GM19239 (cell line): ENCODE data around the gene NTRK3.
"Not testable (repeated sequence)": the region's sequence is repeated elsewhere in the genome, so short reads cannot be mapped to it uniquely, and the experiment has no call there.

ENCODE experiments used
- DNase-seq: peaks from one replicate; pipeline ENCODE4 v3.0.0; 2011; ENCODE audit warnings: low spot score; ENCODE audit not compliant: insufficient read length
- FAIRE-seq: peaks from 2 replicates; lab custom pipeline; 2011; peaks lifted over from hg19 to GRCh38; lab: Jason Lieb, UNC

The NTRK3 gene

DNA sequence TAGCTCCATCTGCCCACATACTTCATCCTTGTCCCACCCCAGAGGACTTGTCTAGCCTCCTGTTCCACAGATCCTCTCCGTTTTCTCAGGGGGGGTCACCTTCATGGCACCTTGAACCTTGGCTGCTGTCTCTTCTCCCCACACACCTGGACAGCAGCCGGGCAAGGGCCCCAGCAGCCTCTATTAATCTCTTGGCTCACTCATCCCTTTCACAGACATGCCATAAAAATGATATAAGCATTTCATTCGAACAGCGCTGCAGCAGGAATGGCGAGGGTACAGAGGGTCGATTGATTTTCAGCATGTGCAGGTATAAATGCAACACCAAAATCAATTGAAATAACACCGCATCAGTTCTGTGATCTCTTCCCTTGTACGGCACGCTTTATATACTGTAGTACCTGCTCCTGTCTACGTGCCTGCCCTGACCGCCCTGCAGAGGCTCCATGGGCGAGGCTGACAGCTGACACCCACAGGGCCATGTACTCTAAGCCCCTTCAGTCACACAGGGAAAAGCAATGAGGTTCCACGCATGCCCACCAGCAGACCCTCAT lies 209.9 kb downstream of the NTRK3 start:
- DNase-seq (no peak), FAIRE-seq (no peak)

DNA sequence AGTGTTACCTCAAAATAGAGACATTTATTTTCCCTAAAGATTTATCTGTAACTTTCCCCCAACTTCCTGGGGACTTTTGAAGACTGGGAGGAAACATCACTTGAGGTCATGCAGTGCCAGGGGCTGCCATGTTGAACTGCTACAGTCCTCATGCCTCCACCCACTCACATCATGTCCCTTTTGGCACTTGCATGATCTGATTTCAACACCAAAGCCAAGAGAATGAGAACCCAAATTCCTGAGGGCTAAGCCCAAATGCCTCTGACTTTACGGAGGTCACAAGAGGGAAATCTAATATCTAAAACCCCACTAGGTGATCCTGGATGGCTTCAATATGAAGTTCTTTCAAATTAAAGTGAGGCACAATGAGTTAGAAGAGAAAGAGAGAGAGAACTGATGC lies 213.1 kb downstream of the NTRK3 start:
- no peak for DNase-seq
- no peak for FAIRE-seq

DNA sequence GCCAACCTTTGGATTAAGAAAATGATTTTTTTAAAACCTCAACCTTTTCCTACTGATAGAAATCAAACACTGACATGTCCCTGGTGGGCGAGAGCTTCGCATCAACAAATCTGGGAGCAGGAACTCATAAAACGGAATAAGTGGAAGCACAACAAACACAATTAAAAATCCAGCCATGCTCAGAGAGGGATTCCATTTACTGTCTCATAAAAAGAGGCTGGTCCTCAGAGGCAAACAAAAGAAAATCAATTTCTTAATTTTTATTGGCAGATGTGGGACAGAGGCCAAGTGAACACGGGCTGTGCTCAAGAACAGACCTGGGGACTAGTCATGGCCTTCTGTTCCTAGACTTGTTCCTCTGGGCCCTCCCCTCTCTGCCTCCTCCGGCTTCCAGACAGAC lies 214.5 kb downstream of the NTRK3 start:
- FAIRE-seq (no peak), DNase-seq (no peak)

DNA sequence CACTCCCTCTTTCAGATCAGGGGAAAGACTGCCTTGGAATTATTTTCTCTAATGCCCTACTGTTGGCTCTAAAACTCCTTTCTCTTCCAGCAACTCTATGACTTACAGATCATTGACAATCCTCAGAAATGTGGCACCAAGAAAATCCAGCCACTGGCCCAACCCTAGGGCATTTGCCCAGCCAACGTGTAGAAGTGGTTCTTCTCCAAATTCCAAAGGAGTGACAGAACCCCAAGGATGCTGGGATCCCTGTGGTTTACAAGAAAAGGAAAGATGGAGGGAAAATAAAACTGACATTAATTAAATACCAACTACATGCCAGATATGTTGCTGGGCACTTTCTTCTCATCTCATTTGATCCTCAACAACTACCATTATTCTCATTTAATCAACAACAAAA lies 216.0 kb downstream of the NTRK3 start:
- FAIRE-seq (no peak), DNase-seq (no peak)

DNA sequence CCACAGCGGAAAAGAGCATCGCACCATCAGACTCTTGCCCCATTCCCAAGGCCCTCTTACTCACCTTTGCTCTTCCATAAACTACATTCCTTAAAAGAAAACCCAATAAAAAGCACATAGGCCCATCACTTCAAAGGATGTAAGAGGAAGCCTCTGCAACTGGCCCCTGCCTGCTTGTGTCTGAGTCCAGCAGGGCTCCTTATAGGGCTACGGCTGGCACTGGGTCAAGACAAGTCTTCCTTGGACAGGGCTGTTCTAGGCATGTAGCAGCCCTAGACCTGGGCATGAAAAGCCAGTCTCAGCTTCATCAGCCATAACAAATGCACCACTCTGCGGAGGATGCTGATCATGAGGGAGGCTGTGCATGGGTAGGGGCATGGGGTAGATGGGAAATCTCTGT lies 218.3 kb downstream of the NTRK3 start:
- no peak for FAIRE-seq
- no peak for DNase-seq

DNA sequence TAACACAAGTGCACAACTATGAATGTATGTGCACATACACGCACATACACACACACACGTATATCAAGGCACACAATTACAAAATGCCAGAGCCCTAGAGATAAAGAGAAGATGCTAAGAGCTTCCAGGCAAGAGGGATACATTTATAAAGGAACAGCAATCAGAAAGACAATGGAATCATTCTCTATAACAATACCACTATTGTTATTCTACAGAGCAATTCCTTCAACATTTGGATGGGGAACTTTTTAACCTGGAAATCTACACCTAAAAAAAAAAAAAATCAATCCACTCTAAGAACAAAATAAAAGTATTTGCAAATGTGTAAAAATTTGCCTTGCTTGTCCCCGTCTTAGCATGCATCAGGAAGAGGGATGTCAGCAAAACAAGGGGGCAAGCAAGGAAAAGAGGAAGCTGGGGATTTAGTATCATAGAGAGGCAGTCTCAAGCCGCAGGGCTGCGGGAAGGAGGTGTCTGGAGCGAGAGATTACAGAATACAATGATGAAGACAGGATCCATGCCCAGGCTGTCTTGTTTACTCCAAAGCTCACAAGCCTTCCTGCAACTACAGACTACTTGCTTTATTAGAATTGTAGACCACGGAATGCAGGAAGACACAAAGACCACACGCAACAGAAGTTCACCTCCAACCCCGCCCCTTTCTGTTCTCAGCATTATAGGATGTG lies 220.2 kb downstream of the NTRK3 start:
- DNase-seq (no peak), FAIRE-seq (no peak)

DNA sequence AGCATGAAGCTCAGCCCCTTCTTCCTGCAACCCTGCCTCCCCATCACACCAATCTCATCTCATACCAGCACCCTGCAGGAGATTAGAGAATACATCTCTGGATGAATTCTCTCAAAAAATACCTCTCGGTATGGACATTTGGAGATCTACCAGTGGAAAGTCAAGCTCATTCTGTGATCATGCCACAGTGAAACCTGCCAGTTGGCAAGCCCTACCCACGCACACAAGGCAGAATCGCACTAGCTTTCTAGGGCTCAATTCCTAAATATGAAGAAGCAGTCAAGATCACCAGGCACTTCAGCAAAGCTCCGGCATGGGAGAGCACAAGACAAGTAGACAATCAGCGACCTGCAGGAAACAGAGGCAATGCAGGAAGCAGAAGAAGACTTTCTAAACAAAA lies 221.2 kb downstream of the NTRK3 start:
- FAIRE-seq: no peak
- DNase-seq: no peak

DNA sequence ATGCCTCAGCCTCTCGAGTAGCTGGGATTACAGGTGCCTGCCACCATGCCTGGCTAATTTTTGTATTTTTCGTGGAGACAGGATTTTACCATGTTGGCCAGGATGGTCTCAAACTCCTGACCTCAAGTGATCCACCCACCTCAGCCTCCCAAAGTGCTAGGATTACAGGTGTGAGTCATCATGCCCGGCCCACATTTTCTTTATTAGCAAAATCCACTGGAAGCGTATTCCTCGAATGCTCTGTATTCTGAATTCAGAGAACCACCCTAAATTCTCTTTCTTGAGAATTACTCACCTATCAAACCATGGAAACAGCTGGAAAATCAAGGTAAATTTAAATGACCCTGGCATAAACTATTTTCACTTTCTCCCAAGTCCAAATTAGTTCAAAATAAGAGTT lies 223.1 kb downstream of the NTRK3 start:
- not testable (repeated sequence) for FAIRE-seq, DNase-seq

DNA sequence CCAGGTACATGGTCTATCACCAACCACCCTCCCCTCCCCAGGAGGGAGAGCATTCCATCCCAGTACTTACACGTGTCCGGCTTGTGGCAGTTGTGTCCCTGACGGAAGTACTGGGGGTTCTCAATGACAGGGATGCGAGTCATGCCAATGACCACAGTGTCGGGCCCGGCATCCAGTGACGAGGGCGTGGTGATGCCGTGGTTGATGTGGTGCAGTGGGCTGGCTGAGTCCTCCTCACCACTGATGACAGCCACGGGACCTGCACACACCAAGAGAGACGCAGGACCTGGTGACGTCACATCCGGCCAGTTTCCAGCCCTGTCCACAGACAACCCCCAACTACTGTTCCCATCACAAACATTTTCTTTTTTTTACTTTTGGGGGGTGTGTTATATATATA lies 223.8 kb downstream of the NTRK3 start:
- DNase-seq (no peak), FAIRE-seq (no peak)

DNA sequence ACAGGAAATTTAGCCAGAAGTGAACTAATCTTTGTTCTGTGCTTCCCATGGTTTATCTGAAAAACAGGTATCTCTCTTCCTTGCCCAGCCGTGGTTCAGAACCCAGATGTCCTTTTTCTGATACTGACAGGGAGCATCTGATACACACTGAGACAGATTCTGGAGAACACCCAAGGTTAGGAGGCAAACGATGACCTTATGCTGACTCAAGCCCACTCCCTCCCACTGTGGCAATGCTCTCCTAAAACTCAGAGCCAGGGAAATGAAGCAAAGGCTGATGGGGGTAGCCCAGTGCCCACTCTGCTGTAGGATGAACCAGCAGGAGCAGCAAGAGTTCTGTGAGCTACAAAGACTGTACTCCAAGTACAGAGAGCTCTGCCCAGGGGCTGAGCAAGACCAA lies 225.1 kb downstream of the NTRK3 start:
- FAIRE-seq (no peak), DNase-seq (no peak)

DNA sequence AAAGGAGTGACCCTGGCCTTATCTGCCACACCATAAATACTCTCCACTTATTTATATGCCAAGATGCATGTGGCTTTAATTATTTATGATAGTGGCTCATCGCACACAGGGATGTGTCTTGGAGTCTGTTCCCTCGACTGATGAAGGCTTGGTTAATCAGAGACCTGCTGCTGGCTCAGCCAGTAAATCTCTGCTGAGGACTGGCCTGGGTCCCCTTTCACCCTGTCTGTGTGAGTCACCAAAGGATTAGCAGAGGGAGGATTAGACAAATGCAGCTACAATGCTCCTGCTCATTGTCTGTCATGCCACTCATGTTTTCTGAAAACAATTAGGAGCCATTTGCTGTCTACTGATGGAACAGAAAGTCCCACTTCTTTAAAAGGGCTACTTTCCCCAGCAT lies 226.8 kb downstream of the NTRK3 start:
- FAIRE-seq (no peak), DNase-seq (no peak)

DNA sequence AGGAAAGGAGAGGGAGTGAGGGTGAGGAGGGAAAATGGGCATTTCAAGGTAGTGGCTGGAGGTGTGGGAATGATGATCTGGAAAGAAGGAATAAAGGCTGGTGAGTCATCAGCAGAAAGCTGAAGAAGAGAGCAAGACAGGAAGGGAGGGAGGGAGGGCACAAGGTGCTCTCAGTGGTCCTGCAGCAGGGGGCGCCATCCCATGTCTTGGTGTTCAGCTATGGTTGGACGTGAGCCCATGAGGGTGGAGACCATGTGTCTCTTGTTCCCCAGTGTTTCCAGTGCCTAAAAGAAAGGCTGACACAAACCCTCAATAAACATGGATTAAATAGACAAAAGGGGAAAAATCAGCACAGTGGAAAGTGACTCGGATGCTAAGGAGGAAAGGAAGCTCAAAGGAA lies 228.5 kb downstream of the NTRK3 start:
- DNase-seq (no peak), FAIRE-seq (no peak)

DNA sequence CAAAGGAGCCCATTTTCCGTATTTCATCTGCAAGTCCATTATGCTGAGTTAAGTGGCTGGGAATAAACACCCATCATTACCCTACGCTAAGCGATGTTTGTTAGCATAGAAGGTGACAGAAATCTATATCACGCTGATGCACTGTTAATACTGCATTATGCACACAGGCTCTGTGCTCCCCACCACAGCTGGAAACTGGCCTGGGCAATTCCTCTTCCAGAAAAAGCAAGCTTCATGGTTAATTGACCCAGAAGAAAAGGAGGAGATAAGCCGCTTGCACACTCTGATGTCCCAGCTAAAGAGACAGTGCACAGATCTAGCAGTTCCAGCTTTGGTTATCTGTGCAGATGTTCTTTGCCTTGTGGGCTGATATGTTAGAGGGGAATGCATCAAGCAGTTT lies 232.6 kb downstream of the NTRK3 start:
- DNase-seq: no peak
- FAIRE-seq: no peak

DNA sequence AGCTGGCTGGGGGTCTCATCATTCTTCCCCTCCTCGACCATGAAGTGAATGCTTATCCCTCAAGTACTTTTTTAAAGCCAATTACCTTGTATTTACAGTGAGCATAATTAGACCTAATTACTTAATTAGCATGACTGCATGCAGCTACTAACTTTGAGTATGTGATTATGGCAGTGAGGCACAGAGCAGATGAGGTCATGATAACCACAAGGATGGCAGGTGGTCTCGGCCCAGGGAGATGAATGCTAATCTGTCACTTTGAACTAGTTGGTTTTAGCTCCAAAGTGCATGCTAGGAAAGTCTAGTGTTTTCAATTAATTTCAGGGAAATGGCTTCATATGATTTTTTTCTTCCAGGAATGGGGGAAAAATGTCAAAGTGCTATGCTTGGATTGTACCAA lies 233.8 kb downstream of the NTRK3 start:
- no peak for DNase-seq
- FAIRE-seq: no peak

DNA sequence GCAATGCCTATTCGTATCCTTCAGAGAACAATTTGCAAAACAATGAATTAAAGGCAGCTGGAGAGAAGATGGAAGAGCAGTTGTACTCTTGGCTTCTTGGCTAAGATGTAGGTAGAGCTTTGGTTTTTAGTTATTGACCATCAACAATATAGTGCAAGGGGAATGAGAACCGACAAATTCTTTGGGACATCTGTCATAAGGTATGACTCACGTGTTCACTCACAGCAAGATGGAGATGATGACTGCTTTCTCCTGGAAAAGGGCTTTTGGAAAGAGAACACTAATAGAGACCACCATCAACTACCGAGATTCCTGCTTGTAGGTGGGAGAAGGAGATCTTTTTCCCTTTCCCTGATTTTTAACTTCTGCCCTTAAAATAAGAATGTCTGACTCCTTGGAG lies 234.9 kb downstream of the NTRK3 start:
- no peak for DNase-seq
- FAIRE-seq: no peak

DNA sequence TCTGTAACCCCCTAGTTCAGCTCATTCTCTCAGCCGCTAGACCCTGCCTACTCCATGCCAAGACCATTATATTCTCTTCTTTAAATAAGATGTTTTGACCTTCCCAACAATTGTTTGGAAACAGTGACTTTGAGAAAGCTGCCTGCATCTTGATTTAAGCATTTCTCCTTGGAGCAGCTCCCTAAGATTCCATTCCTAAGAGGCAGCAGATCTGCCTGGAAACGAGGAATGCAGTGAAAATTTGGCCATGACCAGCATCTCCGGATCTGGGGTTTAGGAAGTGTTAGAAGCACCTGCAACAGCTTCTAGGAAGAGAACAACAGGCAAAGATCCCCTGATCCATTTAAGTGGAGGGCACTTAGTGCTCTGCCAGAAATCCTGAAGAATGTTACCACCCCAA lies 235.7 kb downstream of the NTRK3 start:
- FAIRE-seq: no peak
- DNase-seq: no peak

DNA sequence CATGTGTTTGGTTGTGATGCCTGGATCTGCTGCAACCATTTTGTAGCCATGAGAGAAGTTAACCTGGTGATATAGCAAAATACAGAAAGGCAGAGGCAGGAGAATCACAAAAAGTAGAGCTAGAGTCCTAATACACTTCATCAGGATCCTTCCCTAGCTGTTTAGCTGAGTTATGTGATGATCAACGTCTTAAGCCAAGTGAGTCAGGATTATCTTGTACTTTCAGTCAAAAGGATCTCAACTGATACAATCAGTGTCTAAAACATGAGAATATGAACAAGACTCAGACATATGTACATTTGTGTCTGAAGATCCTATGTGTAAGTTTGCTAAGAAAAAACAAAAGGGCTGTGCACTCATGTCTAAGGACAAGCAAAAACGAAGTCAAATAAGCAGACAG lies 236.9 kb downstream of the NTRK3 start:
- no peak for FAIRE-seq
- no peak for DNase-seq

DNA sequence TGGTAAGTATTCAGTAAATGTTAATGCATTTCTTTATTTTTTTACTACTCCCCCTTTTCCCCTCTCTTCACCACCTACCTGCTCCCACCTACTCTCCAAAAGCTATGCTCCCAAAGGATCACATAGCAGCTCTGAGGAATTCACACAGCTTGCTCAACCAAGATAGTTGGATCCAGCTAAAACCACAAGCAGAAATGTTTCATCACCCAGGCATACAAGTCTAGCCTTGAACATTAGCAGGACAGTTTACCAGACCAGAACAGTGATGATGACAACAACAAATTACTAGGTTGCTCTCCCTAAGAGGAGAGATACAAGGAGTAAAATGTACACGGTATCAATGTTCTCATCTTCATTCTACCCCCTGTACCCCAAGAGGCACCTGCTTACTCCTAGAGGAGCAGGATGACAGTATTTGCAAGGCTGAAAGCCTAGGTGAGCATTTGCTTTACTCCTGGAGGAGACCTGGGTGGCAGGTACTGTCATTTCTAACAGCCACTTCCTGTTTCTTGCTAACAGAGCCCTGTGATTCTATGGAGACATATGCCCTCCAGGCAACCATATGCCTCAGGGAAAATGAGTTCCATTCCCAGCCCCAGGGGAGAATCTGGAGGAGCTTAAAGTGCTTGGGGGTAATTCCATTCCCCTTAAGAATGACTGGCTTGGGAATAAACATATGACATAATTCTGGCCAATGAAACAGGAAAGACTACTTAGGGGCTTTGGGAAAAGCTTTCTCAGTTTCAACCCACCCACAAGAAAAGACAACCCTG lies 237.5 kb downstream of the NTRK3 start:
- FAIRE-seq: no peak
- DNase-seq: no peak

DNA sequence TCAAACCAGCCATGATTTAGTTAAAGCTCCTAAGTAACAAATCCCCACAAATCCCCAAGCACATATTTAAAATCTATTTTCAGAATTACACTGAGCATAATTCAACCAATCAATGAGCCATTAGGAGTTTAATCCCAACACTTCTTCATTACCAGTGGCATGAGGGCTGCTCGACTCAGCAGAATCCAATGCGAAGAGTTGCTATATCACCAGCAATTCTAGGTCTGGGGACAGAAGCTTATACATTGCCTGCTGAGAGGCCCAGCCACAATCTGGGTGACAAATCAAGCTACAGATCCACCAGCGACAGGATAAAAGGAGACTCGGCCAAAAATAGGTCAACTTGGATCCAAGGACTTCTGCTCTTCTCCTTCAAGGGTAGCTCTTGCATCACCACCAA lies 238.8 kb downstream of the NTRK3 start:
- FAIRE-seq (no peak), DNase-seq (no peak)

DNA sequence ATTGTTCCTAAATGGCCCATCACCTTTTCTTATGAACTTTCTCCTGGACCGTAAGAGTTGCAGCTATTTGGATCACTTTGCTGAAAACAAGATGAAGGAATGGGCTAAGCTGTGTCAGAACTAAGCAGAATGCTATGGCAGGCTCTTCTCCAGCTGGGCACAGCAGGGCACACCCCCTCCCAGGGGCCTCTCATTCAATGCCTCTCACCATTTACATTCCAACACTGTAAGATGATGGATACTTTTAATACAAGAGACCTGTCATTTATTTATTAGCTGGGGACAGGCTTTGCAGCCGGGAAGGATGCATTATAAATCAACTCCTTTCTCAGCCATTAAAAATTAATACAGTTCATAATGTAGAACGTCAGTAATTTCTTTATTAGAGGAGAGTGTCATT lies 240.1 kb downstream of the NTRK3 start:
- FAIRE-seq (no peak), DNase-seq (no peak)

DNA sequence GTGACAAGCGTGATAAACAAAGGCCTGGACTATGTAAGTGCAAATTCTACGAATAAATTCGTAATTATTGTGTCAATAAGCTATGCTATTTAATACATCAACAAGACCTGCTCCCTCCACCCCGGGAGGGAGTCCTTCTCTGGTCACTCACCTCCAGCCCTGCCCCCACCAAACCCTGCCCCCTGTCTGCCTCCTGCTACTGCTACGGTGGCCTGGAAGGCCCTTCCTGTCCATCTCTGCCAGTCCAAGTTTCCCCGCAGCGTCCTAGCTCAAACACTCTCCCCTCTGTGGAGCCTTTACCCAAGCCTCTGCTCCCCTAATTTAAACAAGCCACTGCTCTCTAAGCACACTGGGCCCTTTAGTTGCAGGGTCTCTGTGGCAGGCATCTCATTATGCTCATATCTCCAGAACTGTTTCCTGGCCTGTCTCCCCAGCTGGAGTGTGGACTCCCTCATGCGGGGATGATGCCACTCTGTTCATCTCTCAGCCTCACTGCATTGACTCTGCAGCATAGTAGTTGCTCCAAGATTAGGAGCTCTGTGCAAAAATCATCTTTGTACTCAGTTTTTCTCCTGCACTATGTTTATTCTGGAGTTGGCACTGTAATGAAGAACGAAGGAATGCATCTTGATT lies 241.2 kb downstream of the NTRK3 start:
- no peak for DNase-seq
- no peak for FAIRE-seq
